ENCODE data around the gene TNFRSF19.

Gene TNFRSF19

DNA sequence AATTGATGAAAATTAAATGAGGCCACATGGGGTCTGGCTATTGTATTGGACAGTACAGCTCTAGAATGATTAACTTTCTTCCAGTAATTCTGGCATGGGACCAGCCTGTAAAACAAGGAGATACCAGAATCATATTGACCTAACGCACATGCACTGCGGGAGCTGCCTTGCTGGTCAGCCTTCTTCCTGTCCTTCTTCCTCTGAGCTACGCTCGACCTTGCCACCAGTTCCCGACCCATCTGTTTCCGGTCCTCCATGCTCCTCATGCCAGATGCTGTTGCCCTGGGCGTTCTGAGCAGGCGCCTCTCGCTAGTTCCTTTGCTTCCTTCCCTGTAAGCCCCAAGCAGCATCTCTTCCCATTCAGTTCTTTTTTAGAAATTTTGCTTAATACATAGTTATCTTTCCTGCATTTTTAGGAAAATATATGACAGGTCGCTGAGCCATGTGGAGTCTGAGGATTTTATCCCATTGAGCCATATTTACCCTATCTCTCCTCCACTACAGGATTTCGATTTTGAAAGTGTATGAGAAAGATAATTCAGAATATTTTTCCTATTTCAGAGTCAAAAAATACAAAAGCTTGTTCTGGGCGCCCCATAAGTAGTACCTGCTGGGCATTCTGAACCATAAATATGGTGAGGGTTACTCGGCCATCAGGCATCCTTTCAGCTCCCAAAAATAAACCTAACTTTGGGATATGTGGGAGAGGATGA is 38.6 kb downstream of the TNFRSF19 start:
- DNase-seq: no peak

DNA sequence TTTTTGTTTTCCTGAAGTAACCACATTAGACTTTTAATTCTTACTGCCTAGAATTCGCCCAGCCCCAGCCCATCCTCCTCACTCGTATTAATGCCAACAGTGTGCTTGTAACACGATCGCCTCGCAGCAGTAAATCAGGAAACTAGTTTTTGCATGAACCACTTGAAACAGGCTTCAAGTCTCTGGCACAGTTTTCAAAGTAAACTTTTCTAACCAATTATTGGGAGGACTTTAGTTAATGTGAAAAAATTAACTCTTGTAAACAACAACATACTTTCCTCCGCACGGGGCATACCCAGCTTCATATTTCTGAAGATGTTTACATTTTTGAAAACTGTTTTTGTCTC is 39.2 kb downstream of the TNFRSF19 start:
- DNase-seq: no peak

DNA sequence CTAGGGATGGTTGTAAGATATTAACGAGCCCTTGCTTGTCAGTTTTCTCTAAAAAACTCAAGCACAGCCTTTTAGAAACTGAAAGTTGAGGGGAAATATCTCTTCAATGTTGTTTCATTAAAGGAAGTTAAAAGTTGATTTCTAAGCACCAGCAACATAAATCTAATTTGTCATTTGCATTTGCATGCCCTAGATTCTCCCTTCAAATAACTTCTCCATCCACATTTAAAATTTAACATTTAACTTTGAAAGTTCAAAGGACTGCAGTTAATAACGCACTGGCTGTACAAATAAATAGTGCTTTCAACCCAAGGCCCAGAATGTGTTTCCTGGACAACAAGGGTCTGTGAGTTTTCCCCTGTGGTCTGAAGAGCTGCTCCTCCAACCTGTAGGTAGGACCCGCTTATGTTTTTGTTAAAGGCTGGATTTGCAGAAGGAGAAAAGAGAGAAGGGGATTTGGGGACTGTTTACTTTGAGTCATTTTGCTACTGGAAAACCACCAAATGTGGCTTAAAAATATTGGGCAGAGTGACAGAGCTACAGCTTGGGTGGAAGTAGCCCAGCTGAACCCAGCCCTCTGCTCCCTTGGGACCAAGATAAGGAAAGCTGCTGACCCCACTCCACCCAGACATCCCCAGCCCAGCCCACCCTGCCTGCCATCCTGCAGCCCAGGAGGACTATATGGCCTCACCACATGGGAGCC is 39.8 kb downstream of the TNFRSF19 start:
- DNase-seq: no peak

DNA sequence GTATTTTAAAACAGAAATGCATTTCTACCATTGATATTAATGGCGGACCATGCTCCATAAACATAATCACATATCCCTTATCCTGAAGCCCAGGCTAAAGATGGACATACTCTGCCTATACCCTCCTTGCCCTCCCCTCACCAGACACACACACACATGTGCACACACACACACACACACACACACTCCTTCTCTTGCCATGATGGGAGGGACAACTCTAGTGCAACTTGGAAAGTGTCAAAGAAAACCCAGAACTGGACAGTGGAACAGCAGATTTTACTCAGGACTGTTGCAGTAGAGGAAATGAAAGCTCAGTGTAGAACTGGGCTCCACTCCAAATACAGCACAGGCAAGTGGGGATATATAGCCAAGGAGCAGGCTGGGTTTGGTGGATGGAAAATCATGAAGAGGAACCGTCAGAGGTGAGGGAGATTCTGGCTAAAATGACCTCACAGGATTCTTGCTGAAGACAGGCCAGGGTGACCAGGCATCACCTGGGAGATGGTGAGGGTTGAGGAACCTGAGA is 40.8 kb downstream of the TNFRSF19 start:
- DNase-seq: no peak

DNA sequence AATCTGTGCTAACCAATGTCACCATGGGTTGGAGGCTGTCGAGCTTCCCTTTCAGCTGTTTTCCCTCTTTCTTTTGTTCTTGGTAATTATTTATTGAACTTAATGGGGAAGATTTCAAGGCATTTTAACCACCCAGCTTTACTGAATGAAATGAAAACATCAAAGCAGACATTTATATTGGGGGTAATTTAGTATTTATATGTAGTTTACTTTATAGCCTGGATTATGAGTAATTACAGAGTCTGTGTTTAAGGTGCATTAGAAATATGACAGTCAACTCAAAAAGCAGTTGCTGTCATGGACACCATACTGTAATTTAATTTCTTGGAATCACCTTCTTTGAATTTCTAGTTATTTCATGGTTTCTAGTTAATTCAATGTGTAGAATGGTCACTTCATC is 42.0 kb downstream of the TNFRSF19 start:
- no peak for DNase-seq

DNA sequence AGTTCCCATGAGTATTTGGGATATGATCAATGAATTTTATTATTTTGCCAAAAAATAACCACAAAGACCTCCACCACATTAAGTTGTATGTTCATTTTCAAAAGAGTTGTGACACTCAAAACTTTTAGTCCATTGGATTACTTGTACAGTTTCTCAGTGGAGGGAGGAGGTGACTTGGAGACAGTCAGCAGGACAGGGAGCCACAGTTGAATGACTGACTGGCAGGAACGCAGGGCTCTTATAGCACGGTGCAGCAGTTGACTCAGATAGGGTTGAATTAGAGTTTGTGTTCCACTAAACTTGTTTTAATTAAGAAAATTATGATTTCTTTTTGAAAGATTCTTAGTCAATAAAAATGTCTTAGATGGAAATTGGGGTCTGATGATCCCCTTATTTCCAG is 42.5 kb downstream of the TNFRSF19 start:
- no peak for DNase-seq

DNA sequence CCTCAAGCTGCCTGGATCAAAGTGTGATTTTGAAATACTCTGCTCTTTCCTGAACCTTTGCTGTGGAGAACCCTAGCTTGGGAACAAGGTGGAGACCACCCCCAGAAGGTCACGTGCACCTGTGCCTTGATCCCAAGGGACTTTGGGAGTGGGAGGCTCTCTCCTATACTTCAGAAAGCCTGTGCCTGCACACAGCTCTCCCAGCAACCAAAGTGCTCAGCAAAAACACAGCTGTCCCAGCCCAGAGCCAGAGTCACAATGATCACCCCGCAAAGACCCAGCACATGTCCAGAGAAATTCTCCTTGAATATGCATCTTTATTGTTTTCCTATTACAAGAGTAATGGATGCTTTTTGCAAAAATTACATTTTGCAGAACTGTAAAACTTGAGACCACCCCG is 43.4 kb downstream of the TNFRSF19 start:
- no peak for DNase-seq

DNA sequence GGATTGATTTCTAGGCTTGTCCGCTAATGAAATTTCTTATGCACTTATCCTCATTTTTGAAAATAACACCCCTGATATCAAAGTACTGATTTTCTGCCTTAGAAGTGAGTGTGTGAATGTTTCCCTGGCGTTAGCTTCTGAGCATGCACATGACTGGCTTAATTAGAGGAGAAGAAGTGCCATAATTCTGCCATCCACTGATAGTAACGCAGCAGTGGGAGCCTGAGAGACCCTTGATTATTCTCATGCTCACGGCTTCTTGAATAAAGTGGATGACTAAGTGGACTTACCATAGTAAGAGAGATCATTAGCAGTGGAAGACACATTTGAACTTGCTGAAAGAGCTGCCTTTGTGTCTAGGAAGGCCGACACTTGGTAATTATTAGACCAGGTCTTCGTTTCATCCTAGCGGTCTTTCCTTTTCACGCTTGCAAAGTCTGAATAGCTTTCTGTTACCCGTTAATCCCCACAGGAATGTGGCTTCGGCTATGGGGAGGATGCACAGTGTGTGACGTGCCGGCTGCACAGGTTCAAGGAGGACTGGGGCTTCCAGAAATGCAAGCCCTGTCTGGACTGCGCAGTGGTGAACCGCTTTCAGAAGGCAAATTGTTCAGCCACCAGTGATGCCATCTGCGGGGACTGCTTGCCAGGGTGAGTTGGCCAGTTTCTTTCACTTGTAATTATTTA is 45.3 kb downstream of the TNFRSF19 start:
- no peak for DNase-seq

DNA sequence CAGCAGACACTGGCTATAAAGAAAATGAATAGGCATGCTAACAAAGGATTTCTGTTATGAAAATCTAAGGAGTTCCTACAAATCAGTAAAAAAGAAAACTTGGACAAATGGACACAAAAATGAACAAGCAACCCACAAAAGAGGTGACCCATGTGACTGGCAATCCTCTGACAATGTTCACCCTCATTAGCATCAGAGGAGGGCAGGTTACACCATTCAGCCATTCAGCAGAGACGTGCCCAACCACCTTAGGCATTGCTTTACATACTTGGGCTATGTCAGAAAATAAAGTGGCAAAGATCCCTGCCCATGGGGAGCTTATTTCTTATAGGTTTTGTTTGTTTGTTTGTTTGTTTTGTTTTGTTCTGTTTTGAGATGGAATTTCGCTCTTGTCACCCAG is 46.0 kb downstream of the TNFRSF19 start:
- no peak for DNase-seq

DNA sequence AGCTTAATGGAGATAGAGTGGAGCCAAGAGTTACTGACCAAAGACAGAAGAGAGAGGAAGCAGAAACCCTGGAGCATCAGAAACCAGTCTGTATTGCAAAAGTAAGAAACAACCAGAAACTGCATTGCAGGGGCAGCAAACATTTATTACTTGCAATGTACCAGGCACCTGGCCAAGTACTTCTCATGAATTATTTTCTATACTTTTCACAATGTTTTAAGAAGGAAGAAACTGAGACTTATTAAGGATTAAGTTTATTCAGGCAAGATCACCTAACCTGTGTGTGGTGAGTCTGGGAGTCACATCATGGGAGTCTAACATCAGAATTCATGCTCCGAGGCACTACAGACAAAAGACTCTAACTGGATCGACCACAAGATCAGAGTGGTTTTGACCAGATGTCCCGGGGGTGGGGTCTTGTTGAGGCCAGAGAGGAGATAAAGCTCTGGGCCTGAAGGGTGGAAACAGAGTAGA is 47.4 kb downstream of the TNFRSF19 start:
- no peak for DNase-seq

DNA sequence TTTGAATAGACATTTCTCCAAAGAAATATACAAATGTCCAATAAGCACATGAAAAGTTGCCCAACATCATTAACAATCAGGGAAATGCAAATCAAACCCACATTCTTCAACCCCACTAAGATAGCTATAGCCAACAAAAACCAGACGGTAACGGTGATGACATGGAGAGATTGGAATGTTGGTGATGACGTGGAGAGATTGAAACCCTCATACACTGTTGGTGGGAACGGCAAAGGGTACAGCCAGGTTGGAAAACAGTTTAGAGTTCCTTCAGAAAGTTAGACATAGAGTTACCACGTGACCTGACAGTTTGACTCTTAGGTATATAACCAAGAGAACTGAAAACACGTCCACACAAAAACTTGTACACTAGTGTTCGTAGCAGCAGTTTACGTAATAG is 48.1 kb downstream of the TNFRSF19 start:
- DNase-seq: no peak

DNA sequence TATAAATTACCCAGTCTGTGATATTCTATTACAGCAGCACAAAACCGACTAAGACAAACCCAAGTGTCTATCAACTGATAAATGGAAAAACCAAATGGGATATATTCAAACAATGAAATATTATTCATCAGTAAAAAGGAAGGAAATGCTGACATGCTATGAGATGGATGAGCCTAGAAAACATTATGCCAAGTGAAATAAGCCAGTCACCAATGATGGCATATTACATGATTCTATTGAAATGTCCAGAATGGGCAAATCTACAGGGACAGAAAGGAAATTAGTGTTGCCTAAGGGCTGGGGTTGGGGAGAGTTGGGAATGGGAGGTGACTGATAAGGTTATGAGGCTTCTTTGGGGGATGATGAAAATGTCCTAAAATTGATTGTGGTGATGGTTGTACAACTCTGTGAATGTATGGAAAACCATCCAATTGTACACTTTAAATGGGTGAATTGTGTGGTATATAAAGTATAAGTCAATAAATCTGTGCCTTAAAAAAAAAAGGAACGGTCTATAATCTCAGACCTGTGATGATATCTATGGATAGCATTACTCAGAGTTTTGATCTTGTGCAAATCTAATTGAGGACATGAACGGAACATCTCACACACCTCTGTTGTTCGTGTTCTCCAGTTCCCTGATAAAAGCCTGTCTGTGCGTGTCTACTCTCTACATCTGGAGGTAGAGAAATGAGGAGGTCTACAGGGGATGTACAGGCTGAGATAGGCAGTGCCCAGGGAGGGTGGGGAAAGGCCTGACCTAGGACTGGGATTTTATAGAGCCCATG is 49.0 kb downstream of the TNFRSF19 start:
- no peak for DNase-seq

DNA sequence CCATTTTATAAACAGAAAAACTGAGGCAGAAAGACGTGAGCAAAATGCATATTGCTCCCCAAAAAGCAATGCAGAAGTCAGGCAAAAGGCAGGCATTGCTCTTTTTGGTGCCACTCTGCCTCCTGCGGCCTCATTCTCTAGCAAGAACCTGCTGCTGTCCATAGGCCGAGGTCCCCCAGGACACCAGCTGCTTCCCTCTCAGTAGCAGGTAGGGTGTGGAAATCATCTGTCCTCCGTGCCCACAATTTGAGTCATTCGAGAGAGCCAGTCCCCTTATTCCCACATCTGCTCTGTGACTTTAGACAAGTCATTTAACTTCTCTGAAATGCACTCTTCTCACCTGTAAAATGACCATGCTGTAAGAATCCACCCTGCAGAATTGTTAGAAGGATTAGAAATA is 50.0 kb downstream of the TNFRSF19 start:
- DNase-seq: no peak

DNA sequence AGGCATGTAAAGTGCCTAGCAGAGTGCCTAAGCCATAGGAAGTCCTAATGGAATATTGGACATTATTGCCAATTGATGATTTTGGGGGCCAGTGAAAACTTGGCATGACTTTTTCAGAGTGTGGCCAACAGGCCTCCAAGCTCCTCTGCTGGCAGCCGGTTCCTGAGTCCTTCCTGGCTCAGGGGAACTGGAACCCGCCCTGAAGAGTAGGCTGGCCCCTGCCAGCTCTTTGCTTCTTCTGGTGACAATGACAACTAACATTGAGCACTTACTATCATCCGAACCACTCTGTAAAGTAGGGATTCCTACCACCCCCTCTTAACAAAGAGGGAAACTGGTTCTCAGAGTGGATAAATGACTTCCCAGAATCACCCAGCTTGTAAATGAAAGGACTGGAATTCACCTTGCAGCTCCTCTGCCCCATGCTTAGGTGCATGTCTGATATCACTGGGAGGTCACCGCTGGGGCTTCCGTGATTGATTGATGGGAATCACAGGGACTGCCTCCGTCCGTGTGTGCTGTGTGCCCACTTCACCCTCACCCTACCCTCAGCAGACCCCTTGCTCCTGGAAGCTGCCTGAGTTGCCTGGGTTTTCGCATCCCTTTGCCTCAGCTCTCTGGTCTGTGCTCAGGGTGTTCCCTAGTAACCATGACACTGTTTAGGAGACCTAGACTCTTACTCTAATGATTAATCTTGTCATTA is 50.6 kb downstream of the TNFRSF19 start:
- no peak for DNase-seq

DNA sequence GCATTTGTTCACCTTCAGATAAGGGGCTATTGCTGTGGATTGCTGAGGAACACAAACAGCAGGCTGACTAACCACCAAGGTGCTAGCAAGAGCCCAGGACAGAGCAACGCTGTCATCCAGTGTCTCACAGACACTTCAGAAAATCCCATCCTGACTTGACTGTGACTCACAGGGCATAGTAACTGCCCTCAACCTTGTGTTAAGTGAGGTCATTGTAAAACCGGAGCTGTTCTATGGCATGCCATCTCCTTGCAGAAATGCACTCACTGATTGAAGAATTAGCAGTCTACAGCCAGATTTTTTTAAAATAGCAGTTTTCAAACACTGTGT is 51.1 kb downstream of the TNFRSF19 start:
- DNase-seq: no peak

DNA sequence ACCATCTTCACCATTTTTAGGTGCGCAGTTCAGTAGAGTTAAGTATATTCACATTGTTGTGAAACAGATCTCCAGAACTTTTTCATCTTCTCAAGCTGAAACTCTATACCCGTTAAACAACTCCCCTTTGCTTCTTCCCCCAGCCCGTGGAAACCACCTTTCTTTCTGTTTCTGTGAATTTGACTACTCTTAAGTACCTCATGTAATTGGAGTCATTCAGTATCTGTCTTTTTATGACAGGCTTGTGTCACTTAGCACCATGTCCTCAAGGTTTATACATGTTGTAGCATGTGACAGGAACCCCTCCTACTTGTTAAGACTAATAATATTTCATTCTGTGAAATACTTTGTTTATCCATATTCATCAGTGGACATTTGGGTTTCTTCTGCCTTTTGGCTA is 52.8 kb downstream of the TNFRSF19 start:
- no peak for DNase-seq

DNA sequence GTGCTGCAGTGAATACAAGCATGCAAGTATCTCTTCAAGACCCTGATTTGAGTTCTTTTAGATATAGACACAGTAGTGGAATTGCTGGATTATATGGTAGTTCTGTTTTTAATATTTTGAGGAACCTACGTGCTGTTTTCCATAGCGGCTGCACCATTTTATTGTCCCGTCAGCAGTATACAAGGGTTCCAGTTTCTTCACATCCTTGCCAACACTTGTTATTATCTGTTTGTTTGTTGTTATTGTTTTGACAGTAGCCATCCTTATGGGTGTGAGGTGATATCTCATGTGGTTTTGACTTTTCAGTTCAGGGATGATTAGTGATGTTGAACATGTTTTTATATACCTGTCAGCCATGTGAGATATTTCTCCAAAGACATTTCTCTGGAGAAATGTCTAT is 53.2 kb downstream of the TNFRSF19 start:
- DNase-seq: no peak

DNA sequence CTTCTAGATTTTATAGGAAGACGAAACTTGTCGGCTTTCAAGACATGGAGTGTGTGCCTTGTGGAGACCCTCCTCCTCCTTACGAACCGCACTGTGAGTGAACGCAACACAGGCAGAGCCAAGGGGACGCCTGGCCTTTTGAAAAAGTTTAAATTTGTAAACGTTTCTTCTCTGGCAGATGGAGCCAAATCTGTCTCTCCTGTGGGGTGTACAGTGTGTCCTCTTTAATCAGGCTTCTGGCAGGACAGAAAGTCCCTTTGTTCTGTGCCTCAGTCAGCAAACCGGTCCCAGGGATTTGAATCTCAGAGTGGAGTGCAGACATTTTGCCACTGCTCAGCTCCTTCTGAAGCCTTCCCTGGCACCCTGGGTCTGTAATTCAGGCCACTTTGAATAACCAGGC is 56.5 kb downstream of the TNFRSF19 start:
- DNase-seq: no peak

DNA sequence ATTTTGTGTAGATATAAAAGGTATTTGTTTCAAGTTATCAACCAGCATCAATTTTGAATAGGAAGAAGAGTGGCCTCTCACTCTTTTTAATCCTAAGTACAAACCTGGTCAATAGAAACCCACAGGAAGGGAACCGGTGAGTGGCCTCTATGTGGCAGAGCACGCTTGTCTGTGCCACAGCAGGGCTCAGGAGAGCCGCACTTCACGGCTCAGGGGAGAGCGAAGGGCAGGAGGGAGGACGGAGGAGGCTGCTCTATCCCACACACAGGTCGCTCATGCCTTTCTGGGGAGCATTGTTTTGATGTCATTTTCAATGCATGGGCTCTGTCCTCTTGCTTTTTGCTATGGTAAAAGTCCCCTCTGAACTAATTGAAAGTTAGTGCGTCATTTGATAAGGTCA is 57.2 kb downstream of the TNFRSF19 start:
- no peak for DNase-seq

DNA sequence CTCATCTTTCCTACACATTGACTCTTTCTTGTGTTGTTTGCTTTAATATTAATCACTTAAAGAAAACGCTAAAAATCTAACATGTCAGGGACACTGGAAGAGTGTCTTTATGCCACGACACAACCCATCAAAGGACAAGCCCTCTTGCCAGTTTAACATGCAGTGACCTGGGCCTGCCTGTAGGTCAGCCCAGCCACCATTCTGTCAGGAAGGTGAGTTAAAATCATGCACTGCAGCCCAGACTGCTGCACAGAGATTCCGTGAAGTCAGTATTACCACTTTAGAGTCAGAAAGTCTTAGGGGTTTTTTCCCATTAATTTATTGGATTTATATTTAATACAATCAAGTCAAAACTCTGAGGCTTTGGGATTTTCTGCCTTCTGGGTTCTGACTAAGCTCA is 58.0 kb downstream of the TNFRSF19 start:
- no peak for DNase-seq

DNA sequence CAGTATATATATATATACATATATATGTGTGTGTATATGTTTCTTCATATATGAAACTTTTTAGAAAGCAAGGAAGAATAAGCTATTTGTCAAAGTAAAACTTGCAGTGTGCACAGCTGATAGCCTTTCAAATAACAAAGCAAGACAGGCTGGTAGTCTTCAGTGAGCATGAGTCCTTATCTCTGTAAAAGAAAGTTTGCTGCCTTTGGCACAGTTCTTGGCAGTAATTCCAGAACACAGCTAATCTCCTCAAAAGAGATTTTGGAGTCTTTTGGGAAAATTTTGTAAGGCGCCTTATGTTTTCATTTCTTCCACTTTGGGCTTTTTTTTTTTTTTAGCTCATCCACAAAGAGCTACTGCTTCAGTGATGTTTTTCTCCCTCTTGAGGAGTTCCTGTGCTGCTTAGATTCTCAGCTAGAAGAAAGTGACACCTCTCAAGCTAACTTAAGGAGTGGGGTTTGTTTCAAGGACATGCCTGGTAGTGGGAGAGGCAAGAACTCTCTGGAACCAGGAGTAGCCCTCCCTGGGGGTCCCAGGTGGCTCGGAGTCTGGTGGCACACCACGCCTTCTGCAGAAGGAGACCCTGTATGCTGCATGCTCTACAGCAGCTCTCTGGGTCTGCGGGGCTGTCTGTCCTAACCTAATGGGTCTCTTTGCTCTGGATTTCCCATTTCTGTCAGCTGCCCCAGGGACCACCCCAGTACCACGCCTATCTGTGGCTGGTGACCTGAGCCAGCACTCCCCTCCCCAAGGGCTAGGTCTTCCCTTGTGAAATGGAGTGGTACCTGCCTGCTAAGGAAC is 58.8 kb downstream of the TNFRSF19 start:
- DNase-seq: no peak

All from SIG-M5 (cell line).